Left cardiac atrium (tissue), 4 donors: ENCODE measurements around the gene SPDYC. TPM values are rescaled to one million over a fixed set of nuclear protein-coding genes. Genes with fewer than 3 reads are reported as not detected.

ENCODE experiments used
- ATAC-seq, 2 donors: fragments of 200-7000 bp; cut with Tn5 transposase; one replicate each; pipeline ENCODE4 v1.9.1; 2020; ENCODE audit warnings: mild to moderate bottlenecking in 2 of 2, moderate library complexity in 2 of 2
- DNase-seq: peaks from one replicate; pipeline ENCODE4 v3.0.0-alpha.2; 2020
- intact Hi-C, 2 donors: fragments of 100-400 bp; cut with DNase I; formaldehyde crosslinking; loops; one replicate each; pipeline versions ENCODE4 v1.14.1 to v1.15.1; 2022 to 2023
- long read RNA-seq: library from polyadenylated mRNA; unstranded; transcript quantifications from one replicate; pipeline ENCODE4 v2.0.0, GENCODE V29; 2021
- total RNA-seq, 2 donors: library from RNA; stranded (reverse); fragmentation: NEBNext Ultra II Directional; extraction: Animal tissue kit (Norgen Biotek cat#: 25700); gene quantifications; one replicate each; pipeline ENCODE4 v1.2.1, GENCODE V29; 2021
- donor health status: DM: no; HTN: yes; CAD: no.
- donor health status: DM: no; HTN: yes; CAD: no; lungs with severe emphysema.
- donor health status: DM: yes; HTN: yes; CAD: no.
- donor health status: Dilated cardiomyopathy.

SPDYC gene, protein sequence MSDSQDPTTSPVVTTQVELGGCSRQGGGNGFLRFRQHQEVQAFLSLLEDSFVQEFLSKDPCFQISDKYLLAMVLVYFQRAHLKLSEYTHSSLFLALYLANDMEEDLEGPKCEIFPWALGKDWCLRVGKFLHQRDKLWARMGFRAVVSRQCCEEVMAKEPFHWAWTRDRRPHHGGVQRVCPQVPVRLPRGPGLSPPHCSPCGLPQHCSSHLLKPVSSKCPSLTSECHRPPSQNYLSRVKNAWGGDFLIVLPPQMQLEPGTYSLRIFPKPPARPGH
- not detected for total RNA-seq
- long read RNA-seq, result 0 reads

DNA sequence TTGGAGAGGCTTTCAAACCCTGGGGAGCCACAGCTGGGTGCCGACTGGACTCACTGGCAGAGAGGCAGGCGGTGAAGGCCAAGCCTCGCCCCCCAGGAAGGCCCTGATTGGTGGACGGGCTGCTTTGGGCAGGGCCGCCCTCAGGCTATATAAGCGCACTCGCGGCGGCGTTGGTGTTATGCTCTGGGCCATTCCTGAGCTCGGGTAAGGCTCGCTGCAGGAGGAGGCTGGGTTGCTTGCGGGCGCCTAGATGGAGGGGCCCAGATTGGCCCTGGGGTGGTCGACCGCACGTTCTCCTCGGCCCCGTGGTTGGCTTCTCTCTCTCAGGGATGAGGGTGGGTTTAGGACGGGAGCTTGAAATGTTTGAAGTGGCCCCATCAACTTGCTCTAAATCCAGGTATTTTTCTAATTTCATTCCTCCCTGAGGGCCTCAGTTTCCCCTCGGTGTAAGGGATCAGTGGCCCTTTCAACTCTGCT is at the start of gene SPDYC:
TSS of gene SPDYC (plus strand) at position 176 of the 477 bp plus-strand sequence. CDS start 1,125 bp downstream, outside the sequence.
- intact Hi-C loops, result no loop called here
- no peak for DNase-seq
- no peak for ATAC-seq

DNA sequence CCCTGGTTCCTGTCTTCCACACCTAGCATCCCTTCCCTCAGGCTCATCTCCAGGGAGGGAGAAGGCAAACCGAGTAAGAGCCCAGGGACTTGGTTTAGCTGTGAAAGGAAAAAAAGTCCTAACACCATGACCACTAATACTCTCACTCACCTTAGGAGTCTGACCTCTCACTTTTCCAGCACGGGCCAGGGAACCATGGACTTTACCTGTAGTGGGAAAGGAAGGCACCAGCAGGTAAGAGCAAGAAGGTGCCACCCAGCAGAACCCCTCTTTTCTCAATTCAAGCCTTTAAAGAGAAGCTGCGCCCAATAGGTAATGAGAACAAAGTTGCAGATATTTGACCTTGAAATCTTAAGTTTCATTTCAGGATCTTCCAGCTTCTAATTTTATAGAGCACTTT is 49.2 kb upstream of the SPDYC start:
- no peak for ATAC-seq
- intact Hi-C loops, result loop anchor here in 1 of 2 donors (5.0 kb wide), 1 partner anchor 61 kb away; the partner anchor contains the start of gene CAPN1
- DNase-seq, result no peak

DNA sequence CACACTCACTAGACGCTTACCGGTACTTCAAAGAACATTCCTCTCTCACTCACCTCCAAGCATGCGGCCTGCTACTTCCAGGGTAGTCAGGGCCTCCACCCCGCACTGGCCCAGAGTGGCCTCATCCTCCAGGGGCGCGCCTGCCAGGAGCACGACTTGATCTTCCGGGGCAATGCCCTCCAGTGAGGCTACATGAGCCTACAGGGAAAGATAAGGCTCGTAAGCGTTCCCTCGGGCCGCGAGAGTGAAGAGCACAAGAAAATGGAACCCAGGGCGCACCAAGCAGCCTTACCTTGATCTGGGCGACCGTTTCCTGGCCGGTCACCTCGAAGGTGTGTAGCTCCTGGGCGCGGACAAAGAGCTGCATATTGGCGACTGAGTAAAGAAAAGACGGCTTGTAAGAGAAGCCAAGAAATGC is 48.6 kb upstream of the SPDYC start:
- peak in 1 of 2 donors; percentile 0 for ATAC-seq
- no peak for DNase-seq
- intact Hi-C loops, result loop anchor here in 1 of 2 donors (5.0 kb wide), 1 partner anchor 61 kb away; the partner anchor contains the start of gene CAPN1

- ATAC-seq, result peak; percentile 91 to 93
- intact Hi-C loops, result loop anchor here in 1 of 2 donors (5.0 kb wide), 1 partner anchor 60 kb away; the partner anchor contains the start of gene CAPN1
- peak; percentile 99 for DNase-seq
Observed at GRCh38 chr11:65121865-65122696, 48.0 kb upstream of the SPDYC start, which contains the start of the genes FAU and MRPL49. TSS of gene FAU (minus strand) at chr11:65122134. CDS start at chr11:65121813, 321 bp downstream. TSS of gene MRPL49 (plus strand) at chr11:65122321. CDS start at chr11:65122347, 26 bp downstream.

GRCh38 chr11:65124480-65125196 is 45.4 kb upstream of the SPDYC start:
- intact Hi-C loops, result loop anchor here in 1 of 2 donors (5.0 kb wide), 1 partner anchor 58 kb away; the partner anchor contains the start of gene CAPN1
- DNase-seq, result no peak

GRCh38 chr11:65125197-65126056 is 44.6 kb upstream of the SPDYC start:
- ATAC-seq, result no peak
- intact Hi-C loops, result no loop called here
- no peak for DNase-seq

More at GRCh38 chr11:65124480-65125196, 45.4 kb upstream of the SPDYC start:
- no peak for ATAC-seq

GRCh38 chr11:65126624-65127274 is 43.3 kb upstream of the SPDYC start:
- intact Hi-C loops, result no loop called here
- ATAC-seq, result no peak
- DNase-seq, result no peak

GRCh38 chr11:65127473-65128181 is 42.4 kb upstream of the SPDYC start:
- intact Hi-C loops, result no loop called here
- ATAC-seq (no peak), DNase-seq (no peak)

DNA sequence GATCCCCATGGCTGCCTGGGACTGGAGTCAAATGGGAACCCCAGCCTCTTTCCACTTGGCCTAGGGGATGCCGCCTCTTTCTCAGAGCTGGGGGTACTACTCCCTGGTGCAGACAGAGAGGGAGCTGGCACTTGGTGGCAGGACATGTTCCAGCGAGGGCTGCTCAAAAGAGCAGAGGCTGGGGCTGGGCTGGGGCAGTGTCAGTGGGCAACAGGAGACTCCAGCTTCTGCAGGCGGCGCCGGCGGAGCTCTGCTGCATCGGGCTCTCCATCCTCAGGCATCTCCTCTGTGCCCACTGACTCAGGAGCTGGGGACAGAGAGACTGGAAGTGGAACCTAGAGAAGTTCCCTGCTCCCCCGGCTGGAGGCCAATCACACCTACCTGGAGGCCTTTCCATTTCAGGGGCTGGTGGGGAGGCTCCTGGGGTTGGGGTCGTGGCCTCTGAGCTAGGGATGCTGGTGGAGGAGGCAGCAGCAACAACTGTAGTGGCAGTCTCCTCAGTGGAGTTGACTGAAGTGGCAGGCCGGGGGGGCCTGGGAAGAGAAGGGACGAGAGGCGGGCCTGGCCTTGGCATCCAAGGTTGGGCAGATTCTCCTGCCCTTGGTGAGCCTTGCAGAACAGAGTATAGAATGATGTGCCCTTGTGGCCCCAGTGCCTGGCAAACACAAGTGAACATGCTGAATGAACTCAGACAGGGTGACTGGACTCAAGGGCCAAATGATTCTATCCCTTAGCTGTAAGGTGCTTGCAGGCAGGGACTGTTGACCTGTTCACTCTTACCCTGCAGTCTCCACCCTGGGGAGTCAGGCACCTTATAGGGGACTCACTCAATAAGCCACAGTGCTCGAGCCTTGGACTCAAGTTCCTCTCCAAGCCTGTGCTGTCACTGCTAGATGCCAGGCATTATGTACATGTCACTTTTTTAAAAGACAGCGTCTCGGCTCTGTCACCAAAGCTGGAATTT is 41.6 kb upstream of the SPDYC start:
- no peak for ATAC-seq
- intact Hi-C loops, result no loop called here
- DNase-seq, result no peak

- no peak for ATAC-seq
- intact Hi-C loops, result no loop called here
- DNase-seq, result no peak
Observed at GRCh38 chr11:65129649-65130441, 40.2 kb upstream of the SPDYC start.

- ATAC-seq (no peak), DNase-seq (no peak)
- intact Hi-C loops, result no loop called here
Observed at GRCh38 chr11:65130631-65131416, 39.2 kb upstream of the SPDYC start.

- intact Hi-C loops, result no loop called here
- ATAC-seq (no peak), DNase-seq (no peak)
Observed at GRCh38 chr11:65131417-65131776, 38.6 kb upstream of the SPDYC start.

DNA sequence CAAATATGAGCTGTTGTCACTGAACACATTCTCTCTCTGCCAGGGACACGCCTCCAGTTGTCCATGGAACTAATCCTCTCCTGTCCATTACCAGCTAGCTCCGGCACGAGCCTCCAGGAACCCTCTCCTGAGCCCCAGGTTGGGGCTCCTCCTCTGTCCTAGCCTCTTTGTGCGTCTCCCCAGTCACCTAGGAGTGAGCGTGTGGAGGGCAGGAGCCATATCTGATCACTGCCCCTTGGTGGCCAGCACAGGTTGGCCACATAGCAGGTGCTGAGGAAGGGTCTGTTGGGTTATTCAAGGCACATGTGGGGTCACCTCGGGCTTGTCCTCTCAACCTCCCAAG is 38.2 kb upstream of the SPDYC start:
- intact Hi-C loops, result no loop called here
- ATAC-seq (no peak), DNase-seq (no peak)

DNA sequence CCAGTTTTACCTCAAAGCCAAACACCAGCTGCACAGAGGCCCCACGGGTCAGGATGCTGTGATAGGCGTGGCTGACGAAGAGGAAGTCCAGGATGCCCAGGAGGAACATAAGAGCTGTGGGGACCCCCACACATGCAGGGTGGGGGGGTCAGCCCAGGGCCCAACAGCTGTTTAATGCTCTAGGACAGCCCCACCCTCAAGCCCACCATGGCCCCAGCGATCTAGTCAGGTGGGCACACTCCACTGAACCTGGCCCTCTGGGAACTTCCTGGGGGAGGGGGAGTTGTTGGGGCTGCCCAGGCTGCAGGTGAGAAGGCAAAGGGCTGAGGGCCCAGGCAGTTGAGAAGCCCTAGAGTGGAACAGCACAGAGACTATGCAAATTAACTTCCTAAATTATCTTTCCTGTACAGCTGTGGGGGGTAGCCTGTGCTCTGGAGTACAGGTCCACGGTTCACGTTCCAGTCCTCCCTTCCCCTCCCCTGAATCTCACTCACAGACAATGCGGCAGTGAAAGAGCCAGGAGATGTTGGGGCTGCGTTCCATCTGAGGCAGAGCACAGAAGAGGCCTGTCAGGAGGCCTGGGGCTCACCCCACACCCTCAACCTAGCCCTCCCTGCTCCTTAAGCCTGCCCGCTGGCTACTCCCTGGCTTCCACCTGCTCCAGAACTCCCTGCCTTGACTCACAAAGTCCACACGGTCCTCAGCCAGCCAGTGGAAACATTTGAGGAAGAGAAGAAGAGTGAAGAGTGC is 37.6 kb upstream of the SPDYC start:
- DNase-seq, result no peak
- intact Hi-C loops, result no loop called here
- no peak for ATAC-seq
